CD4-positive, alpha-beta T cell treated with Interleukin-17A for 1 hour (primary cell): Measurements from ENCODE around the gene TCF21.
"Not testable (repeated sequence)": the region's sequence is repeated elsewhere in the genome, so short reads cannot be mapped to it uniquely, and the experiment has no call there.

Source experiments
- DNase-seq: peaks from one replicate; pipeline ENCODE4 v3.0.0-alpha.2; 2020

The TCF21 gene

DNA sequence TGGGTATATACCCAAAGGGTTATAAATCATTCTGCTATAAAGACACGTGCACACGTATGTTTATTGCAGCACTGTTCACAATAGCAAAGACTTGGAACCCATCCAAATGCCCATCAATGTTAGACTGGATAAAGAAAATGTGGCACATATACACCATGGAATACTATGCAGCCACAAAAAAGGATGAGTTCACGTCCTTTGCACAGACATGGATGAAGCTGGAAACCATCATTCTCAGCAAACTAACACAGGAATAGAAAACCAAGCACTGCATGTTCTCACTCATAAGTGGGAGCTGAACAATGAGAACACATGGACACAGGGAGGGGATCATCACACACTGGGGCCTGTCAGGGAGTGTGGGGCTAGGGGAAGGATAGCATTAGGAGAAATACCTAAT lies 47.4 kb downstream of the TCF21 start:
- DNase-seq: not testable (repeated sequence)

GRCh38 chr6:133937909-133938308 lies 49.0 kb downstream of the TCF21 start:
- DNase-seq: no peak

- DNase-seq: no peak
These were observed 49.6 kb downstream of the TCF21 start for GRCh38 chr6:133938533-133938932.

GRCh38 chr6:133939778-133940667 lies 51.1 kb downstream of the TCF21 start:
- DNase-seq: no peak
